ENCODE results near the gene SND1. TPM values are rescaled to one million over a fixed set of nuclear protein-coding genes. Genes with fewer than 3 reads are reported as not detected.

Gene SND1
- total RNA-seq, 1 experiment from 2014 or later = 139 TPM

- H3K36me3 ChIP-seq (ENCODE audit: low read depth, low read length) = no peaks in the 10 kb centered on the region
- BruUV-seq (replicated peaks) = no TSS peak
- no peak for TF ChIP-seq EZH2phosphoT487 (IDR thresholded peaks at IDR 0.05; ENCODE audit: borderline replicate concordance, low read length)
- TF ChIP-seq EZH2 (IDR thresholded peaks at IDR 0.05; ENCODE audit: low read length, unreplicated experiment) = no peak
- TF ChIP-seq CTCF (conservative IDR thresholded peaks at IDR 0.05; ENCODE audit: low read depth, low read length) = no peak
- no peaks in the 10 kb centered on the region for H3F3A ChIP-seq (ENCODE audit: low read length, unreplicated experiment)
- no peaks in the 10 kb centered on the region for H3K27me3 ChIP-seq (ENCODE audit: low read length)
- no peaks in the 10 kb centered on the region for H3K9me2 ChIP-seq (replicated peaks; ENCODE audit: low read length)
- H2AFZ ChIP-seq (ENCODE audit: low read length) = no peak overlapping the region
- no peak overlapping the region for H3K4me3 ChIP-seq (ENCODE audit: low read length)
- ChIA-PET POLR2A (ENCODE audit: unreplicated experiment) (no interaction called here), CTCF (no interaction called here)
- H3K27ac ChIP-seq (ENCODE audit: low read length) = no peak overlapping the region
- ATAC-seq (no peak), DNase-seq (no peak)
- intact Hi-C loops (cut with micrococcal nuclease) = no loop called here
- no peaks in the 10 kb centered on the region for H4K20me1 ChIP-seq (ENCODE audit: low read length)
- H3K9ac ChIP-seq (ENCODE audit: low read length) = no peak overlapping the region
- H3K4me2 ChIP-seq (ENCODE audit: low read length) = no peak overlapping the region
- no peaks in the 10 kb centered on the region for H3K4me1 ChIP-seq (ENCODE audit: insufficient read depth, low read length)
- H3K79me2 ChIP-seq (ENCODE audit: low read length) = 0 out of 2 replicates have a peak, but pooled peaks cover 12% of the 10 kb centered on the region
- no peaks in the 10 kb centered on the region for H3K9me3 ChIP-seq (ENCODE audit: low read length)
Observed at GRCh38 chr7:127880454-127880853, 228.5 kb downstream of the SND1 start.

GRCh38 chr7:127881564-127881963, 229.6 kb downstream of the SND1 start:
- no peak for DNase-seq
- Histone ChIP-seq H2AFZ (ENCODE audit: low read length) (no peak overlapping the region), H3K36me3 (ENCODE audit: low read depth, low read length) (no peaks in the 10 kb centered on the region), H3K4me2 (ENCODE audit: low read length) (no peak overlapping the region), H3F3A (ENCODE audit: low read length, unreplicated experiment) (no peaks in the 10 kb centered on the region), H3K4me1 (ENCODE audit: insufficient read depth, low read length) (no peaks in the 10 kb centered on the region), H3K27ac (ENCODE audit: low read length) (no peak overlapping the region), H3K79me2 (ENCODE audit: low read length) (0 out of 2 replicates have a peak, but pooled peaks cover 12% of the 10 kb centered on the region), H3K9me3 (ENCODE audit: low read length) (no peaks in the 10 kb centered on the region), H3K27me3 (ENCODE audit: low read length) (no peaks in the 10 kb centered on the region), H4K20me1 (ENCODE audit: low read length) (no peaks in the 10 kb centered on the region), H3K9me2 (replicated peaks; ENCODE audit: low read length) (no peaks in the 10 kb centered on the region), H3K4me3 (ENCODE audit: low read length) (no peak overlapping the region), H3K9ac (ENCODE audit: low read length) (no peak overlapping the region)
- no TSS peak for BruUV-seq (replicated peaks)
- no peak for TF ChIP-seq EZH2phosphoT487 (IDR thresholded peaks at IDR 0.05; ENCODE audit: borderline replicate concordance, low read length)
- no peak for TF ChIP-seq CTCF (conservative IDR thresholded peaks at IDR 0.05; ENCODE audit: low read depth, low read length)
- no peak for TF ChIP-seq EZH2 (IDR thresholded peaks at IDR 0.05; ENCODE audit: low read length, unreplicated experiment)
- POLR2A ChIA-PET (ENCODE audit: unreplicated experiment) = no interaction called here
- CTCF ChIA-PET = no interaction called here
- intact Hi-C loops (cut with micrococcal nuclease) = no loop called here
- no peak for ATAC-seq

- Histone ChIP-seq H3K36me3 (ENCODE audit: low read depth, low read length) (peaks cover 3% of the 10 kb centered on the region; the same call in 1 of the 2 replicates), H3K9me3 (ENCODE audit: low read length) (no peaks in the 10 kb centered on the region), H3K9me2 (replicated peaks; ENCODE audit: low read length) (no peaks in the 10 kb centered on the region), H2AFZ (ENCODE audit: low read length) (no peak overlapping the region), H3F3A (ENCODE audit: low read length, unreplicated experiment) (no peaks in the 10 kb centered on the region), H3K79me2 (ENCODE audit: low read length) (0 out of 2 replicates have a peak, but pooled peaks cover 12% of the 10 kb centered on the region), H3K27me3 (ENCODE audit: low read length) (no peaks in the 10 kb centered on the region), H4K20me1 (ENCODE audit: low read length) (no peaks in the 10 kb centered on the region), H3K4me1 (ENCODE audit: insufficient read depth, low read length) (no peaks in the 10 kb centered on the region), H3K4me2 (ENCODE audit: low read length) (no peak overlapping the region), H3K27ac (ENCODE audit: low read length) (no peak overlapping the region), H3K4me3 (ENCODE audit: low read length) (no peak overlapping the region), H3K9ac (ENCODE audit: low read length) (no peak overlapping the region)
- DNase-seq = no peak
- TF ChIP-seq EZH2phosphoT487 (IDR thresholded peaks at IDR 0.05; ENCODE audit: borderline replicate concordance, low read length) (no peak), CTCF (conservative IDR thresholded peaks at IDR 0.05; ENCODE audit: low read depth, low read length) (no peak), EZH2 (IDR thresholded peaks at IDR 0.05; ENCODE audit: low read length, unreplicated experiment) (no peak)
- intact Hi-C loops (cut with micrococcal nuclease) = no loop called here
- BruUV-seq (replicated peaks) = no TSS peak
- ChIA-PET POLR2A (ENCODE audit: unreplicated experiment) (no interaction called here), CTCF (no interaction called here)
- no peak for ATAC-seq
Observed at GRCh38 chr7:127882313-127882920, 230.4 kb downstream of the SND1 start.

Measured in PC-3 (cell line).